Mesodermal cell (in vitro differentiated cells): ENCODE measurements around the gene SPRN.
"Not testable (repeated sequence)": the region's sequence is repeated elsewhere in the genome, so short reads cannot be mapped to it uniquely, and the experiment has no call there.

Source experiments
- H3K27ac ChIP-seq: 2 replicates; pipeline ENCODE4 v1.7.0; 2013; ENCODE audit warnings: mild to moderate bottlenecking, low read depth, low read length, moderate library complexity; ENCODE audit not compliant: severe bottlenecking
- H3K36me3 ChIP-seq: 2 replicates; pipeline ENCODE4 v1.7.1; 2013; ENCODE audit warnings: mild to moderate bottlenecking, low read length, moderate library complexity; ENCODE audit not compliant: control insufficient read depth, insufficient read depth
- H3K4me1 ChIP-seq: one replicate; pipeline ENCODE4 v1.7.1; 2013; ENCODE audit warnings: mild to moderate bottlenecking, low read length; ENCODE audit not compliant: insufficient read depth, control insufficient read depth, poor library complexity, severe bottlenecking
- H3K4me3 ChIP-seq: 2 replicates; pipeline ENCODE4 v1.7.0; 2013; ENCODE audit warnings: low read length, control low read depth, mild to moderate bottlenecking; ENCODE audit not compliant: insufficient read depth, poor library complexity, severe bottlenecking; ENCODE audit errors: extremely low read depth
- H3K9me3 ChIP-seq: 2 replicates; pipeline ENCODE4 v1.7.1; 2013; ENCODE audit warnings: mild to moderate bottlenecking, low read length, moderate library complexity; ENCODE audit not compliant: control insufficient read depth
- WGBS, 2 experiments: methylation state at CpG; one replicate each; pipeline ENCODE4 v1.1.5; 2013; ENCODE audit warnings: missing lambda C conversion rate in 2 of 2; ENCODE audit not compliant: insufficient coverage in 2 of 2; 5-methylcytosine and 5-hydroxymethylcytosine counted together

Gene SPRN

DNA sequence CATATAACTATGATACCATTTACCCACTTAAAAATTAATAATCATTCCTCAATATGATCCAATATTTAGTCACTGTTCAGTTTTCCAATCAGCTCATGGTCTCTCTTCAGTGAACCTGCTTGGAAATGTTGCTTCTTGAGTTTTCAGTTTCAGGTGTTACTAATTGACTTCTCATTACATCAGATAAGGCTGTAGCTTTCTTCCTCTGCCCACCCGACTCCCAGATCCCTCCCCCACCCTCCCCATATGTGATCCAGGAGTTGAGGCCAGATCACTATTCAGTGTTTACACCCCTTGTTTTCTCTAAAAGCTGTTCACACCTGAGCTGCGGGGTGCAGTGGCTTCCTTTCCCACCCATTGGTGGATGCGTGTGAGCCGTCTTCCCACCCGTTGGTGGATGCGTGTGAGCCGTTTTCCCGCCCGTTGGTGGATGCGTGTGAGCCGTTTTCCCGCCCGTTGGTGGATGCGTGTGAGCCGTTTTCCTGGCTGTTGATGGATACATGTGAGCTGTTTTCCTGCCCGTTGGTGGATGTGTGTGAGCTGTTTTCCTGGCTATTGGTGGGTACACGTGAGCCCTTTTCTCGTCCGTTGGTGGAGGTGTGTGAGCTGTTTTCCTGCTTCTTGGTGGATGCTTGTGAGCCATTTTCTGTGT, 33.7 kb downstream of the SPRN start:
- H3K9me3 ChIP-seq: no peaks in the 10 kb centered on the region
- H3K4me3 ChIP-seq: no peak overlapping the region
- H3K36me3 ChIP-seq: peaks cover 10% of the 10 kb centered on the region
- no peak overlapping the region for H3K27ac ChIP-seq
- WGBS, 2 experiments: 86 to 95% methylated on average over 15 to 17 of the region's 19 CpGs
- peaks cover 11% of the 10 kb centered on the region for H3K4me1 ChIP-seq

DNA sequence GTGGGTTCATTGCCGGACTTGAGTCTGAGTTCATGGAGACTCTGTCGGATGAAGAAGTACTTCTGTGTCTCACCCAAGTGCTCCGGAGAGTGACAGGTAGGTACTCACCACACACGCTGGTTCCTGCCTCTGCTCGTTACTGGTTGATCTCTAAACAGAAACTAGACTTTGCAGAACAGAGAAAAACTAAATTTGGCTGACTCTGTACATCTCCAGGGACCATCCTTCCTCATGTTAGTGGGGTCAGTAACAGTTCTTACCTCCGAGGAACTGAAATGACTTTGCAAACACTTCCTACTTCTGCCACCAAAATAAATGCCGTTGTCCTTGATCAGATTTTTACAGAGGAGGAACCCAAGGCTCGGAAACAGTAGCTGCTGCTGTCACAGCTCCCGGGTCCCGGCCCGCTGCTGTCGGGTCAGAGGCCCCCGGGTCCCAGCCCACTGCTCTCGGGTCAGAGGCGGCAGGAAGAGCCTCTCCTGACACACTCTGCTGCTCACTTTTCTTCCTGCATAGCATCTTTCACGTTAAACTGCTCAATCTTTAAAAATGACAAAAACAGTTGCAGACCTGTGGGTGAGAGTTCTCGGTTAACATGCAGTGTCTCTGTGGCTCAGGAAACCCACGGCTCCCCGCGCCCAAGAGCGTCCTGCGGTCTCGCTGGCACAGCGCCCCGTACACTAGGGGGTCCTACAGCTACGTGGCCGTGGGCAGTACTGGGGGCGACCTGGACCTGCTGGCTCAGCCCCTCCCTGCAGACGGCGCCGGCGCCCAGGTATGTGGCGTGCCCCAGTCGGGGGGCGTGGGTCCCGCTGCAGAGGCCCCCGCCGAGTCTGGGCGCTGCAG, 35.2 kb downstream of the SPRN start:
- peaks cover 12% of the 10 kb centered on the region for H3K36me3 ChIP-seq
- WGBS, 2 experiments: 95% methylated on average over 32 to 37 of the region's 39 CpGs
- no peak overlapping the region for H3K4me3 ChIP-seq
- H3K9me3 ChIP-seq: no peaks in the 10 kb centered on the region
- H3K27ac ChIP-seq: no peak overlapping the region
- no peaks in the 10 kb centered on the region for H3K4me1 ChIP-seq

- Histone ChIP-seq H3K27ac (no peak overlapping the region), H3K4me3 (no peak overlapping the region), H3K9me3 (no peaks in the 10 kb centered on the region), H3K36me3 (peaks cover 18% of the 10 kb centered on the region), H3K4me1 (no peaks in the 10 kb centered on the region)
- WGBS, 2 experiments: 83% methylated on average over 16 to 17 of the region's 17 CpGs
Observed at GRCh38 chr10:133388236-133388972, 36.0 kb downstream of the SPRN start.

GRCh38 chr10:133386951-133387350, 37.5 kb downstream of the SPRN start:
- WGBS, 2 experiments: 97 to 100% methylated on average over 1 to 4 of the region's 4 CpGs

GRCh38 chr10:133385214-133385613, 39.2 kb downstream of the SPRN start:
- no peaks in the 10 kb centered on the region for H3K4me1 ChIP-seq
- no peaks in the 10 kb centered on the region for H3K9me3 ChIP-seq
- H3K36me3 ChIP-seq: peaks cover 22% of the 10 kb centered on the region
- H3K4me3 ChIP-seq: no peak overlapping the region
- no CpG with 5 or more reads among the region's 2 CpGs for WGBS, 2 experiments
- H3K27ac ChIP-seq: no peak overlapping the region

More at GRCh38 chr10:133386951-133387350, 37.5 kb downstream of the SPRN start:
- not testable (repeated sequence) for H3K4me1 ChIP-seq, H3K4me3 ChIP-seq, H3K9me3 ChIP-seq, H3K27ac ChIP-seq
- peaks cover 22% of the 10 kb centered on the region for H3K36me3 ChIP-seq

- no peak overlapping the region for H3K27ac ChIP-seq
- H3K4me3 ChIP-seq: no peak overlapping the region
- no peaks in the 10 kb centered on the region for H3K4me1 ChIP-seq
- WGBS, 2 experiments: 92 to 93% methylated on average over 11 to 13 of the region's 13 CpGs
- no peaks in the 10 kb centered on the region for H3K9me3 ChIP-seq
- H3K36me3 ChIP-seq: peaks cover 16% of the 10 kb centered on the region
Observed at GRCh38 chr10:133384071-133384470, 40.4 kb downstream of the SPRN start.

- no peak overlapping the region for H3K4me3 ChIP-seq
- H3K9me3 ChIP-seq: no peaks in the 10 kb centered on the region
- no peaks in the 10 kb centered on the region for H3K4me1 ChIP-seq
- 93 to 100% methylated on average over 2 of the region's 4 CpGs for WGBS, 2 experiments
- H3K27ac ChIP-seq: no peak overlapping the region
- peaks cover 16% of the 10 kb centered on the region for H3K36me3 ChIP-seq
Observed at GRCh38 chr10:133383551-133383950, 40.9 kb downstream of the SPRN start.

DNA sequence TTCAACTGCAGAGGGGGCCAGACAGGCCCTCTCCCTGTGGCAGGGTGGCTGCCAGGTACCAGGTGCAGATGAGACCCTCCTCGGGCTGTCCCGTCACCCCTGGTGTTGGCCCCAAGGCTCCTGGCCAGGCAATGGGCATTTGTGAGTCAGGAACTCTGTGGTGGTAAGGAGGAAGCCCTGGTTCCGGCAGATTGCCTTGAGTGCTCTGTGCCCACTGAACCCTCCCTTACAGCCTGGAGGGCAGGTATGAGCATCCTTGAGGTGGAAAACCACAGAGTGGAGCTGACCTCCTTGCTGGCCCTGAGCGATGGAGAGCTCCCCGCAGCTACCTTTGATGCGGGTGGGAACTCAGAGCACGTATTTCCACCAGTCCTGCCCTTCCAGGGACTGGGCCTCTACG, 43.4 kb downstream of the SPRN start:
- H3K4me3 ChIP-seq: no peak overlapping the region
- no peak overlapping the region for H3K27ac ChIP-seq
- no peaks in the 10 kb centered on the region for H3K9me3 ChIP-seq
- H3K36me3 ChIP-seq: peaks cover 16% of the 10 kb centered on the region
- WGBS, 2 experiments: 92 to 98% methylated on average over 6 to 7 of the region's 8 CpGs
- no peaks in the 10 kb centered on the region for H3K4me1 ChIP-seq

DNA sequence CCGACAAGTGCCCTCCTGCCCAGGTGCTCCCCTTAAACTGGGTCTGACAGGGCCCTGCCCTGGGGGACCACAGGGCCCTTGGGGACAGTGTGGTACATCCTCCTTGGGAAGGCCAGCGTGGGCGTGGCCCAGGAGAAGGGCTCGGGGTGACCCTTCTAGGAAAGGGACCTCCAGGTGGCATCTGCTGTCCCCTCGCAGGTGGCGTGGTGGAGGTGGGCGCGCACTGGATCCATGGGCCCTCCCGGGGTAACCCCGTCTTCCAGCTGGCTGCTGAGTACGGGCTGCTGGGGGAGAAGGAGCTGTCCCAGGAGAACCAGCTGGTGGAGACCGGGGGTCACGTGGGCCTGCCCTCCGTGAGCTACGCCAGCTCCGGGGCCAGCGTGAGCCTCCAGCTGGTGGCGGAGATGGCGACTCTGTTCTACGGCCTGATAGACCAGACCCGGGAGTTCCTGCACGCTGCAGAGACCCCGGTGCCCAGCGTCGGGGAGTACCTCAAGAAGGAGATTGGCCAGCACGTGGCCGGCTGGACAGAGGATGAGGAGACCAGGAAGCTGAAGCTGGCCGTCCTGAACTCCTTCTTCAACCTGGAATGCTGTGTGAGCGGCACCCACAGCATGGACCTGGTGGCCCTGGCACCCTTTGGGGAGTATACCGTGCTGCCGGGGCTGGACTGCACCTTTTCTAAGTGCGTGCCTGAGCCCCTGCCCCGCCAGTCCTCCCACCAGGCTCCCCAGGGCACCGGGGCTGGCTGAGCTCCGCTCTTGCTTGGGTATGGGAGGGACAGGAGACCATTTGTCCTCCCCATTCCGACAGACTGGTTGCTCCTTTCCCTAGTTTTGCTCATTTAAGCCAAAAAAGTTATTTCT, 44.4 kb downstream of the SPRN start:
- WGBS, 2 experiments: 93% methylated on average over 33 of the region's 36 CpGs
- Histone ChIP-seq H3K27ac (no peak overlapping the region), H3K36me3 (peaks cover 14% of the 10 kb centered on the region), H3K4me3 (peak overlapping the region; percentile 56), H3K9me3 (no peaks in the 10 kb centered on the region), H3K4me1 (no peaks in the 10 kb centered on the region)

- no peak within 1 kb of the TSS for H3K27ac ChIP-seq
- no peaks in the 10 kb centered on the region for H3K4me1 ChIP-seq
- H3K9me3 ChIP-seq: no peaks in the 10 kb centered on the region
- WGBS, 2 experiments: 9 to 13% methylated on average over 52 to 54 of the region's 78 CpGs
- H3K4me3 ChIP-seq: peak within 1 kb of the TSS; percentile 67
- peaks cover 11% of the 10 kb centered on the region for H3K36me3 ChIP-seq
Observed at GRCh38 chr10:133379152-133379800, 45.1 kb downstream of the SPRN start, which contains the start of gene PAOX. TSS of gene PAOX (plus strand) at chr10:133379262. CDS start at chr10:133379317, 55 bp downstream.
